ENCODE results near the gene SLC1A1. TPM values are rescaled to one million over a fixed set of nuclear protein-coding genes. Genes with fewer than 3 reads are reported as not detected.

The SLC1A1 gene
- total RNA-seq, 1 experiment from 2014 or later: 0.05 TPM

DNA sequence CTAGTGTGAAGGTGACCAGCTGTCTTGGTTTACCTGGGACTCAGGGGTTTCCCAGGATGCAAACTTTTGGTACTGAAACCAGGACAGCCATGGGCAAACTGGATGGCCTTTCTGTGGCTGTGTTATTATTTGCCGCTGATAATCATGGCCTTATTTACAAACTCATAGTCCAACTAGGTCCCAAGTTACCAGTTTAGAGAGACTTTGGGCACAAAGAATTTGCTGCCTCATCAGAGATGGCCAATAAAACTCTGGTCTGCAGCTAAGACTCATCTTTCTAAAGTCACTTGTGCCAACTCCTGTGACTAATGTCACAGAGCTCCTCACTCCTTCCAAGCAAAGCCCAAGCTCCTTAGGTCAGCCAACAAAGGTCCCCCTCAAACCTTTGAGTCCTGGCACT, 124.4 kb downstream of the SLC1A1 start:
- Histone ChIP-seq H3K9me3 (ENCODE audit: control insufficient read depth, insufficient read depth, low read depth, low read length) (no peaks in the 10 kb centered on the region), H3K36me3 (ENCODE audit: control insufficient read depth, insufficient read depth, low read length) (no peaks in the 10 kb centered on the region), H3K27me3 (ENCODE audit: control insufficient read depth, insufficient read depth, low read length) (no peaks in the 10 kb centered on the region), H3K4me1 (ENCODE audit: control insufficient read depth, insufficient read depth, low read length) (no peaks in the 10 kb centered on the region), H3K4me3 (ENCODE audit: low read depth in 2 of 2, low read length in 2 of 2) (no peak overlapping the region), H3K27ac (ENCODE audit: low read length) (no peak overlapping the region)
- no TSS peak for BruUV-seq (replicated peaks)
- ATAC-seq: no peak
- DNase-seq (ENCODE audit: low read depth, low spot score): no peak
- intact Hi-C loops (cut with micrococcal nuclease; ENCODE audit: unreplicated experiment): no loop called here
- ChIA-PET POLR2A (no interaction called here), CTCF (interaction anchor here (0.6 kb wide), 1 partner anchor 134 kb away, joined by 3 read pairs; no protein-coding TSS in a partner anchor)
- TF ChIP-seq TCF7L2 (IDR thresholded peaks at IDR 0.05; ENCODE audit: low read depth, low read length): no peak
- in situ Hi-C loops (cut with HindIII; ENCODE audit: low pct_unique_long_range_greater_than_20kb, low sequenced_read_pairs): no loop called here

DNA sequence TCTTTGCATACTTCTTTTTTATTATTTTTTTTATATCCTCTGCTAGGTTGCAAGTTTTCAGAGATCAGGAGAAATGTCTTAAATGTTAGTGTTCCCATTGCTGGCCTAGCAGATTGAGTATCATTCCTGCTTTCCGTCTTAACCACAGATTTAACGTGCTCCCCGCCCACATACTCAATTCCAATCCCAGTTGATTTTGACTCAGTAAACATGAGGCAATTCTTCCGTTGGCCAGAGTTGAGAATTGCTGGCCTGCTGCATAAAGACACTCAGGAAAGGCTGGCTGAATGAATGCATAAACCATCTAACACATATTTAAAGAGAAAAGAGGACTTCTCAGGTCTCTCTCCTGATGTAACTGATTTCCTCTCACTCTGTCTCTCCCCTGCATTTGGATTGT, 125.0 kb downstream of the SLC1A1 start:
- in situ Hi-C loops (cut with HindIII; ENCODE audit: low pct_unique_long_range_greater_than_20kb, low sequenced_read_pairs): no loop called here
- intact Hi-C loops (cut with micrococcal nuclease; ENCODE audit: unreplicated experiment): no loop called here
- no peak for DNase-seq (ENCODE audit: low read depth, low spot score)
- Histone ChIP-seq H3K4me1 (ENCODE audit: control insufficient read depth, insufficient read depth, low read length) (no peaks in the 10 kb centered on the region), H3K27me3 (ENCODE audit: control insufficient read depth, insufficient read depth, low read length) (no peaks in the 10 kb centered on the region), H3K27ac (ENCODE audit: low read length) (no peak overlapping the region), H3K36me3 (ENCODE audit: control insufficient read depth, insufficient read depth, low read length) (no peaks in the 10 kb centered on the region), H3K4me3 (ENCODE audit: low read depth in 2 of 2, low read length in 2 of 2) (no peak overlapping the region), H3K9me3 (ENCODE audit: control insufficient read depth, insufficient read depth, low read depth, low read length) (no peaks in the 10 kb centered on the region)
- TF ChIP-seq POLR2AphosphoS5 (IDR thresholded peaks at IDR 0.05; ENCODE audit: low read depth, low read length): no peak
- TF ChIP-seq, protein P1, sequence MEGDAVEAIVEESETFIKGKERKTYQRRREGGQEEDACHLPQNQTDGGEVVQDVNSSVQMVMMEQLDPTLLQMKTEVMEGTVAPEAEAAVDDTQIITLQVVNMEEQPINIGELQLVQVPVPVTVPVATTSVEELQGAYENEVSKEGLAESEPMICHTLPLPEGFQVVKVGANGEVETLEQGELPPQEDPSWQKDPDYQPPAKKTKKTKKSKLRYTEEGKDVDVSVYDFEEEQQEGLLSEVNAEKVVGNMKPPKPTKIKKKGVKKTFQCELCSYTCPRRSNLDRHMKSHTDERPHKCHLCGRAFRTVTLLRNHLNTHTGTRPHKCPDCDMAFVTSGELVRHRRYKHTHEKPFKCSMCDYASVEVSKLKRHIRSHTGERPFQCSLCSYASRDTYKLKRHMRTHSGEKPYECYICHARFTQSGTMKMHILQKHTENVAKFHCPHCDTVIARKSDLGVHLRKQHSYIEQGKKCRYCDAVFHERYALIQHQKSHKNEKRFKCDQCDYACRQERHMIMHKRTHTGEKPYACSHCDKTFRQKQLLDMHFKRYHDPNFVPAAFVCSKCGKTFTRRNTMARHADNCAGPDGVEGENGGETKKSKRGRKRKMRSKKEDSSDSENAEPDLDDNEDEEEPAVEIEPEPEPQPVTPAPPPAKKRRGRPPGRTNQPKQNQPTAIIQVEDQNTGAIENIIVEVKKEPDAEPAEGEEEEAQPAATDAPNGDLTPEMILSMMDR (IDR thresholded peaks at IDR 0.05): no peak
- no peak for ATAC-seq
- ChIA-PET CTCF (no interaction called here), POLR2A (no interaction called here)
- no TSS peak for BruUV-seq (replicated peaks)

DNA sequence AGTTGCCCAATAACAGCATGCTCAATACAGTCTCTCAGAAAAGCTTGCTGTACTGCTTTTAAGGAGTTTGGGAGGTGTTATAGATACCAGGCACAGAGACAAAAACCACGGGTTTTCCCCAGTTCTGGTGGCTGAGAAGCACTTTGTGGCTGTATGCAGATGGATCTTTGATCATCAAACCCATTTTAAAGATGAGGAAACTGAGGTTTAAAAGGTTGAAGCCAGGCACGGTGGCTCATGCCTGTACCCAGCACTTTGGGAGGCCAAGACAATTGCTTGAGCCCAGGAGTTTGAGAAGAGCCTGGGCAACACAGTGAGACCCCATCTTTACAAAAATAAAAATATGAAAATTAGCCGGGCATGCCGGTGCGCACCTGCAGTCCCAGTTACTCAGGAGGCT, 125.5 kb downstream of the SLC1A1 start:
- no peak for DNase-seq (ENCODE audit: low read depth, low spot score)
- no peaks in the 10 kb centered on the region for H3K4me1 ChIP-seq (ENCODE audit: control insufficient read depth, insufficient read depth, low read length)
- TF ChIP-seq TCF7L2 (IDR thresholded peaks at IDR 0.05; ENCODE audit: low read depth, low read length): no peak
- TF ChIP-seq, protein P1 (IDR thresholded peaks at IDR 0.05): no peak
- TF ChIP-seq, protein P2, sequence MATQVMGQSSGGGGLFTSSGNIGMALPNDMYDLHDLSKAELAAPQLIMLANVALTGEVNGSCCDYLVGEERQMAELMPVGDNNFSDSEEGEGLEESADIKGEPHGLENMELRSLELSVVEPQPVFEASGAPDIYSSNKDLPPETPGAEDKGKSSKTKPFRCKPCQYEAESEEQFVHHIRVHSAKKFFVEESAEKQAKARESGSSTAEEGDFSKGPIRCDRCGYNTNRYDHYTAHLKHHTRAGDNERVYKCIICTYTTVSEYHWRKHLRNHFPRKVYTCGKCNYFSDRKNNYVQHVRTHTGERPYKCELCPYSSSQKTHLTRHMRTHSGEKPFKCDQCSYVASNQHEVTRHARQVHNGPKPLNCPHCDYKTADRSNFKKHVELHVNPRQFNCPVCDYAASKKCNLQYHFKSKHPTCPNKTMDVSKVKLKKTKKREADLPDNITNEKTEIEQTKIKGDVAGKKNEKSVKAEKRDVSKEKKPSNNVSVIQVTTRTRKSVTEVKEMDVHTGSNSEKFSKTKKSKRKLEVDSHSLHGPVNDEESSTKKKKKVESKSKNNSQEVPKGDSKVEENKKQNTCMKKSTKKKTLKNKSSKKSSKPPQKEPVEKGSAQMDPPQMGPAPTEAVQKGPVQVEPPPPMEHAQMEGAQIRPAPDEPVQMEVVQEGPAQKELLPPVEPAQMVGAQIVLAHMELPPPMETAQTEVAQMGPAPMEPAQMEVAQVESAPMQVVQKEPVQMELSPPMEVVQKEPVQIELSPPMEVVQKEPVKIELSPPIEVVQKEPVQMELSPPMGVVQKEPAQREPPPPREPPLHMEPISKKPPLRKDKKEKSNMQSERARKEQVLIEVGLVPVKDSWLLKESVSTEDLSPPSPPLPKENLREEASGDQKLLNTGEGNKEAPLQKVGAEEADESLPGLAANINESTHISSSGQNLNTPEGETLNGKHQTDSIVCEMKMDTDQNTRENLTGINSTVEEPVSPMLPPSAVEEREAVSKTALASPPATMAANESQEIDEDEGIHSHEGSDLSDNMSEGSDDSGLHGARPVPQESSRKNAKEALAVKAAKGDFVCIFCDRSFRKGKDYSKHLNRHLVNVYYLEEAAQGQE (IDR thresholded peaks at IDR 0.05; ENCODE audit: insufficient read depth in 1 of 2, low read depth in 2 of 2, low read length in 1 of 2): no peak
- no peak for TF ChIP-seq POLR2AphosphoS5 (IDR thresholded peaks at IDR 0.05; ENCODE audit: low read depth, low read length)
- no peak for TF ChIP-seq SIN3A (IDR thresholded peaks at IDR 0.05; ENCODE audit: borderline replicate concordance, insufficient read depth, low read depth, low read length)
- no peaks in the 10 kb centered on the region for H3K36me3 ChIP-seq (ENCODE audit: control insufficient read depth, insufficient read depth, low read length)
- no peak overlapping the region for H3K27ac ChIP-seq (ENCODE audit: low read length)
- no peak overlapping the region for H3K4me3 ChIP-seq (ENCODE audit: low read depth in 2 of 2, low read length in 2 of 2)
- POLR2A ChIA-PET: no interaction called here
- H3K27me3 ChIP-seq (ENCODE audit: control insufficient read depth, insufficient read depth, low read length): no peaks in the 10 kb centered on the region
- intact Hi-C loops (cut with micrococcal nuclease; ENCODE audit: unreplicated experiment) (no loop called here), in situ Hi-C loops (cut with HindIII; ENCODE audit: low pct_unique_long_range_greater_than_20kb, low sequenced_read_pairs) (no loop called here)
- CTCF ChIA-PET: no interaction called here
- ATAC-seq: no peak
- no peaks in the 10 kb centered on the region for H3K9me3 ChIP-seq (ENCODE audit: control insufficient read depth, insufficient read depth, low read depth, low read length)
- BruUV-seq (replicated peaks): no TSS peak

All from Panc1 (cell line).